Measurements from ENCODE around the gene TEDC2.

- no peak for TF ChIP-seq ZNF274 (IDR thresholded peaks at IDR 0.05; ENCODE audit: low read depth, low read length)
- TF ChIP-seq YY1 (IDR thresholded peaks at IDR 0.05; ENCODE audit: insufficient read depth, insufficient read length) = no peak
Measured at GRCh38 chr16:2447920-2448583, 11.9 kb upstream of the TEDC2 start.
